ENCODE results near the gene TIGD2. TPM values are rescaled to one million over a fixed set of nuclear protein-coding genes. Genes with fewer than 3 reads are reported as not detected.

Gene TIGD2
- total and polyA plus RNA-seq, 2 of the 13 experiments (the other 11 are each of a cell fraction or from before 2014, with no cell fraction given): 3.1 to 15.5 TPM

GRCh38 chr4:89111833-89112563 lies 665 bp downstream of the TIGD2 start (continued):
- no peak for TF ChIP-seq ZNF10 (CRISPR knock-in tag; IDR thresholded peaks at IDR 0.05; ENCODE audit: borderline replicate concordance, low read depth)
- peak; percentile 93 for TF ChIP-seq MED1 (CRISPR knock-in tag; IDR thresholded peaks at IDR 0.05)
- TF ChIP-seq CAMTA2 (CRISPR knock-in tag; IDR thresholded peaks at IDR 0.05; ENCODE audit: borderline replicate concordance): no peak
- TF ChIP-seq ARID4A (CRISPR knock-in tag; IDR thresholded peaks at IDR 0.05; ENCODE audit: borderline replicate concordance): peak; percentile 54; the same call in 1 of the 2 replicates
- 0 out of 2 replicates have a peak, but pooled peaks have one; percentile 38 for TF ChIP-seq ZNF232 (CRISPR knock-in tag; IDR thresholded peaks at IDR 0.05; ENCODE audit: borderline replicate concordance)
- no peak for TF ChIP-seq ZFP36L1 (CRISPR knock-in tag; IDR thresholded peaks at IDR 0.05)
- peak; percentile 46; the same call in 1 of the 2 replicates for TF ChIP-seq ZGPAT (CRISPR knock-in tag; IDR thresholded peaks at IDR 0.05)
- no peak for TF ChIP-seq MTERF4 (CRISPR knock-in tag; IDR thresholded peaks at IDR 0.05)
- no peak for TF ChIP-seq ZNF562 (CRISPR knock-in tag; IDR thresholded peaks at IDR 0.05; ENCODE audit: borderline replicate concordance)
- peak; percentile 92 for TF ChIP-seq FOSL2 (CRISPR knock-in tag; IDR thresholded peaks at IDR 0.05)
- TF ChIP-seq SCMH1 (CRISPR knock-in tag; IDR thresholded peaks at IDR 0.05; ENCODE audit: borderline replicate concordance): no peak
- no peak for TF ChIP-seq MAFG (CRISPR knock-in tag; IDR thresholded peaks at IDR 0.05)
- TF ChIP-seq ZNF792 (CRISPR knock-in tag; IDR thresholded peaks at IDR 0.05): peak; percentile 66; the same call in 1 of the 2 replicates
- TF ChIP-seq KLF6 (CRISPR knock-in tag; IDR thresholded peaks at IDR 0.05): no peak
- TF ChIP-seq ZNF207 (IDR thresholded peaks at IDR 0.05; ENCODE audit: borderline replicate concordance): no peak
- no peak for TF ChIP-seq ZNF761 (CRISPR knock-in tag; conservative IDR thresholded peaks at IDR 0.05)
- peak; percentile 99 for TF ChIP-seq TEAD3 (CRISPR knock-in tag; optimal IDR thresholded peaks at IDR 0.05; ENCODE audit: borderline replicate concordance)
- TF ChIP-seq THAP11 (CRISPR knock-in tag; IDR thresholded peaks at IDR 0.05): peak; percentile 65; the same call in 1 of the 2 replicates

All from HepG2 (cell line).